ENCODE measurements around the gene GUCY1A2.

GUCY1A2 gene

DNA sequence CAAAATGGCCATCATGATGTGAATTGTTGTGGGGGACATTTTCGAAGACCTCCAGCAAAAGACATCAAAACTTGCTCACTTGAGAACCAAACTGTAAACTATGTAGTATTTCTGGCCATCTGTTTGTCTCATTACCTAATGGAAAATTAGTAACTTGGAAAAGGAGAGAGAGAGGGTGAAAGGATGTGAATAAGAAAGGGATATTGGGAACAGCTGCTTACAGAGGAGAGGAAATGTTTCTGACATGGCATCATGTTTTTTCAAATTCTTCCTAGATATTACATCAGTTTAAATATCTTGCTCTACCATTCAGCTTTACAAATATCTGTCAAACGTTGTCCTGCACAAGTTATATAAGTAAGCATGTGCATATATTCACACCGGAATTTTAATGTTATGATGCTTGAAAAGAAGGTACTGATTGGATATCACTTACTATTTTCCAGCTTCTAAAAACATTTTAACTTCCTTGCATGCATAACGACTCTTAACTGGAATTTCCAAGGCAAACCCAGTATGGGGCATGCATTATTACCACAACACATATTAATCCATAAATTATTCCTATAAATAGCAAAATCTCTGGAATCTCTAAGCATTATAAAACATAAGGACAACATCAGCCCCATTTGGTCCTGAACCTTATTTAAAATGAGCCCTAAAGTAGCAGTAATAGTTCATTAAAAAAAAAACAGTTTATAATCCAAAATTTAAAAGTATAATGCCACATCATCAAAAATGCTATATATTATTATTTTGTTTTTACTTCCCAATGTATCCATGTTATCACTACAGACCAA is 20.0 kb downstream of the GUCY1A2 start:
- no peak for DNase-seq

DNA sequence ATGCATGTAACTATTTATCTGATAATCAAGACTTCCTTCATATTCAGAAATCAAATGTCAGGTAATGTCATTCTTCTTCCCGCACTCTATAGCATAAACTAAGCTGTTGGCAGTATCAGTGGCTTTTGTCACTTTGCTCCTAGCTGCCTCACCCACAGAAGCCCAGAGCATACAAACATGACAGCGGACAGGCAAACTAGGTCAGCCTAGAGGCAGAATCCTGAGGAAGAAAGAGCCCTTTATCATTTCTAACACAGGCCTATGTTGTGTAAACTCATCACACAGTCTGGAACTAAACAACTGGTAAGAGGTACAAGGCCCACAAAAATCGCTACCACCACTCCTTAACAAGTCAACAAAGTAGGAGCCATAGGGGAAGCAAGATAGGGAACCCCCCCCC is 21.0 kb downstream of the GUCY1A2 start:
- no peak for DNase-seq

DNA sequence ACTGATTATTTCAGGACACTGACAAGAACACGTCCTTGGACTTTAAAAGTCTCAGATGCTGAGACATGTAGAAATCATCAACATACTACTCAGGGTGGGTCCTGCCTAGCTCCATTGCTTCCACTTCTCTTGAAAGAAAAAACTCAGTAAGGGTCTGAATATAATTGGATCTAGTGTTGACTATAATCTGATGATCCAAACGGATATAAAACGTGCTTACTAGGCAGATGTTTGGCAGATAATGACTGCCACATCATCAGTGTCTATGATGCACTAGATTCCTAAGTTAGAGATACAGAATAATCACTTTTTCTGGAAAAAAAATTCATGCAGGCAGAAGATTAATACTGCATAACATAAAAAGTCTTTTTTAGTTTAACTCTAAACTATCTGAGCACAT is 21.6 kb downstream of the GUCY1A2 start:
- no peak for DNase-seq

DNA sequence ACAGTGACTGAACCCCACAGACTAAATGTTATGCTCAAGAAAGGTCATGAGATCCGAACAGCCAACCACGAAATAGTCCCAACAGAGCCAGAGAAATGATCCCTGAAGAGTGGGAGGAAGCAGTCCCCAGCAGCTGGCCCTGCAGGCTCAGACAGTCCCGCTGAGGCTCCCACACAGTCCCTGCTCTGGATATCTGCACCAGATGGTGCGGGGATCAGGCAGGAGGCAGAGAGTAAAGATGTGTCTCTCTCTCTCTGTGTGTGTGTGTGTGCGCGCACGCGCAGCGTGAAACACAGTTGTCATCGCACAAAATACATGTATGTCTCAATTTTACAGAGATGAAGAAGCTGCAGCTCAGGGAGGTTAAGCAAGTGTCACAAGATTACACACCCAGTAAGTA is 27.9 kb downstream of the GUCY1A2 start:
- DNase-seq: no peak

DNA sequence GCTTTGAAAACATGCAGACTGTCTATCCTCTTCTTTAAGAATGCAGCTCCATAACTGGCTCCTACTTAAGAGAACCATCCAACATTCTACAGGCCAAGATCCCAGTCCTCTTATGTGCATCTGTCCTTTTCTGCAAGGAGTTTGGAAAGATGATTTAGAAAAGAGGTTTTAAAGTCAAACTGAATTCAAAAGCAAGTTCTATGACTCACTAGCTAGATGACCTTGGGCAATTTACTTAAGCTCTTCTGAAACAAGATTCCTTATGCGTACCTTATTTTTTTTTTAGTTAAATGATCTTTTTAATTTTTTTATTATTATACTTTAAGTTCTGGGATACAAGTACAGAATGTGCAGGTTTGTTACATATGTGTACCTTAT is 29.2 kb downstream of the GUCY1A2 start:
- no peak for DNase-seq

DNA sequence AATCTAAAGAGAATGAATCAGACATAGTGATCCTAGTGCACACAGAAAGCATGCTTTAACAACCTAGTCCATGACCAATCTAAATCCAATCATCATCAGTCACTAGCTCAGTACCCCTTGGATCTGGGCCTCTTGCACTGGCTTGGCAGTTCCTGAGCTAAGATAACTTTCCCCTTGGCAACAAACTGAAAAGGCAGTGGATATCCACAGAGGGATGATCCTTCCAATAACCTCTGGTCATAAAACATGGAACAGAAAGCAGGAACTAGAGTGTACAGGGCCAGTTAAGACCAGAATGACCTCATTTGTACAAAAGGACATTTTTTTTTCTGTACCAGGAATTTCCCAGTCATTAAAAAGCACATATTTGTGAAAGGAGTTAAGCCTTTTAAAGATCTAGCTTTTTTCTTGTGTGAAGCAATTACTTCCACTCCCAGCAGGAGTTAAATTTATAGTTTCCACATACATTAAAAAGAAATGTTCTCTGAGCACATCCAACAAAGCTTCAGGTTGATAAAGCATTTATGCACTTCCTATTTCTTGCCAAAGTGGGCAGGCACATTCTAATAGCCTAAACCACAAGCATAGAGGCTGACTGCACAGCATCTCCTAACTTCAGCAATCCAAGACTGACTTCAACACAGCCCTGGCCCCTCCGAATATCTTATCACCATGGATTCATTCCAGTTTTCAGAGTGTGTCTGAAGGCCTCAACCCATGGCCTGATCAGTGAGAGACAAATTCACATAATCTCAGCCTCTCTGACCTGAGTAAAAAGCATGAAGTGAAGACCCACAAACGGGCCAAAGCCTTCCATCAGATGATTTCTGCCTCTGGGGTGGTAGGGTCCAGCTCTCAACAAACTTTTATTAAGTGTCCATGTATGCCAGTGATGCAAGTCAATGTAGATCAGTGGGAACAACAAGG is 29.9 kb downstream of the GUCY1A2 start:
- DNase-seq: no peak

DNA sequence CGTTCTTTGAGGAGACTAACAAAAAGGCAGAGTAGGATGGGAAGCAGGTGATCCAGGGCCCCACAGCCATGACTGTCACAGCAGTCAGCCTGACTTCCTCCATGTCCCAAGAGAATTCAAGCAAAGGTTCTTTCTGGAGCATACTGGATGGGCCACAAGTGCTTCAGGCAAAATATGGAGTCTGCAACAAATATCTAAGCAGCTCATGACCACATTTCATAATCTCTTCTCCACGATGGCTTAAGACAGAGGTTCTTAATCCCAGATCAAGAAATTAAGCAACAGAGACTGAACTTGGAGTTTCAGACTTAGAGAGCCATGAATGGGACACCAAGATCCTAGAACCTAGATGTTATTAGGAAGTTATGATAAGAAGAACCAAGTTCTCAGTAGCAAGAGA is 31.6 kb downstream of the GUCY1A2 start:
- DNase-seq: no peak

DNA sequence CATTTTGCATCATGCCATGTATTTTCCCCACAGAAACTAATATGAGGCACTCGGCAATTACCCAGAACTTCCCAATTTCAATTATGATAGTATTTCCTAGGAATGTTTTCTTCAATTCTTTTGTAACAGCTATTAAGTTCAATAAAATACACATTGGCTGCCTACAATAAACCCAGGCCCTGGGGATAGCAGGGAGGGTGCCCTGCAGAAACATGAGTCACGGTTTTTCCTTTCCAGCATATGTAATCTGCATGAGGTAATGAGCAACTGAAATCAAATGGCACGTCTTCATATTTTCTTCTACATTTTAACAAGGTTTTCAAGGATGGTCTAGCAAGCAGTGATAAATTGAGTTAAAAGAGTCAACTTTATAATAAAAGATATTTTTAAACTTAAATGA is 32.0 kb downstream of the GUCY1A2 start:
- no peak for DNase-seq

DNA sequence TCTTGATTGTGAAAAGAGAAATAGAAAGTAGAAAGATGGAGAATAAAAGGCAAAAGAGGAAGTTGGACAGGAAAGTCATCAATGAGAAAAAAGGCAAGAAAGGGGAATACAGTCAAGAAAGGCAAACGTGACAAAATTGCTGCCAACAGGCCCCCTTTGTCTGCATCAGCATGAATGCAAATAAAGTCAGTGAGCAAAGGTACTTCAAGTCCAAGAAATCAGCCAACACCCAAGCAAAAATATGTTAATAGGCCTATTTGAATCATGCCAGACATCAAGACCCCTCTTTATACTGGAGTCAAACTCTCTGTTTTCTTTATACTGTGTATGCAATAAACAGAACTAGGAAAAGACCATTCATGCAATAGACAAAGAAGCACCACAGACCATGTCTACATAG is 34.3 kb downstream of the GUCY1A2 start:
- DNase-seq: no peak

DNA sequence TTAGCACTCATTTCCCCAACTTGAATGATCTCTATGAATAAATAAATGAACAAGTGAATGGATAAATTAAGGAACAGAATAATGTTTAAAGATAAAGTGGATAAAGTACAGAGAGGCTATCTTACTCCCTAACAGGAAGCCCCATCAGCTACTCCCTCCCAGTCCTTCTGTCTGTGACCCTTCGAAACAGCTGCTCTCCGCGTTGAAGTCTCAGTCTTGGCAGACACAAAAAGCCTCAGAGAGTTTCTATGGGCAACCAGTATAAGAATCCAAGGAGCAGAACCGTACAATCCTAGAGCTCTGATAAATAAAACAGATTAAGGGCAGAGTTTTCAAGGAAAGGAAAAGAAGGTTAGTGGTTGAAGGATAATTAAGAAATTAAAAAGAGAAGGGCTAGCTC is 35.0 kb downstream of the GUCY1A2 start:
- DNase-seq: no peak

DNA sequence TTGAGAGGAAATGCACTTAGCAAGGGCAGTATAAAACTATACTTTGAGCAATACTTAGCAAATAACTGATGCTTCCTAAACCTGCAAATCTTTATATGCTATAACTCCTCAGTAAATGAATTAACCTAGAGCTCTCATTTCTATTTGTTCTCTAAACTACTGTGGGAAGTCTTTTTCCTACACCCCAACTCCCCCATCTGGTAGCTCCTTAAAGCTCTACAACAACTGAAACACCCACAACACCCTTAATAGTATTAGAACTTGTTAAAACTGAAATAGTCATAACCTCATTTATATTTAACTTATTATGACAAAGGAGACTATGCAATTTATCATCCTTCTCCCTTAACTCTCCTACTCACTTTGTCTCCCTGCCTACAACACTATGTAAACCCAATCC is 43.4 kb downstream of the GUCY1A2 start:
- no peak for DNase-seq

DNA sequence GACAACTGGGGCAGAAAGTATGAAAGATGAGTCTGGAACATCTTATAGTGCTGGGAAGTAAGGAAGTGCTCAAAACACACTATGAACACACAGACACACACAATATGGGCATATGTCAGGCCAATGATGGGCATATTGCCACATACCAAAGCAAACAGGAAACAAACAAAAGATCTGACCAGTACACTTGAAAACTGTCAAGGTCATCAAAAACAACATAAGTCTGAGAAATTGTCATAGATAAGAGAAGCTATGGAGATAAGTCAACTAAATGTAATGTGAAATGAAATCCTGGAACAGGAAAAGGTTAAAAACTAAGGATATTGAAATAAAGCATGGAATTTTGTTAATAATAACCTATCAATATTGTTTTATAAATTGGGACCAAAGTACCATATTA is 46.4 kb downstream of the GUCY1A2 start:
- DNase-seq: no peak

DNA sequence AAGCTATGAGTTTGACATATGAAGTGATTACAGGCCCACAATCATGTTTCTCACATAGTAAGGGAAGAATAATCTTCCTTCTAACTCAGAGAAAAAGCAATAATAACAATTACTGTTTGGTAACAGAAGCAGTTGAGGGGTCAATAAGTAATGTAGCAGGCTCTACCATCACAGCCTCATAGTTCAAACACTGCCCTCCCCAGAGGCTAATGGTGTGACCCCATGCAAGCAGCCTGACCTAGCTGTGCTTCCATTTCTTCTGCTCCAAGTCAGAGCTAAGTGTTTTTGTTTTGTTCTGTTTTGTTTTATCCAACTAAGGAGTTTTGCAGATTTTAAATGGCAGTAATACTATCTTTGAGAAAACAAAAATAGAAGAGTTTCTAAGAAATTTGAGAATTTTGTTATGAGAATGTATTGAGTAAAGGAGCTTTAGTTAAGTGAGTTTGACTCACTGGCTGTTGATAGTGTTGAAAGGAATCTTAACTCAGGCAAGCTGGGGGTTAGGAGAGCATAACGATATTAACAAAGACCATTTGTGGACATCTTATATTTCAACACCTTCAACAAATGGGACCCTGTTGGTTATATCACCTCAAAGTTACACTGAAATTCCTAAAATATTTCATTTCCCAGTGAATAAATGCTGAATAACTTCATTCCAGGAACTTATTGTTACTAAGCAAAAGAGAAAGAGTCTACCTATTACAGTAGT is 48.5 kb downstream of the GUCY1A2 start:
- no peak for DNase-seq

DNA sequence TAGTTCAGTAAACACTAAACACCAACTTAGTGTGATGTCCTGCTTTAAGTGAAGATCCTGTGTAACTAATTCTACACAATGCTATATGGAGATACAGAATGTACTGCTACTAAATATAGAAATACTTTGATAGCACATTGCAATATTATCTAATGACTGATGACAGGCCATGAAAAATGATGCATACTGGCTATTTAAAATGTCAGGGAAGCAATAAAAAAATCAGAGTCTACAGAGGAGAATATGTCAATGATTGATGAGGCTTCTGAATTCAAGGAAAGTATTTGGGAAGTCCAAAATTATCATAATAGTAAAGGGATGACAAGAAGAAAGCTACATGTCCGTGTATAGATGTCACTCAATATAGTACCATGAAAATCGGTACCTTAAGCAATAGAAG is 55.3 kb downstream of the GUCY1A2 start:
- DNase-seq: no peak

DNA sequence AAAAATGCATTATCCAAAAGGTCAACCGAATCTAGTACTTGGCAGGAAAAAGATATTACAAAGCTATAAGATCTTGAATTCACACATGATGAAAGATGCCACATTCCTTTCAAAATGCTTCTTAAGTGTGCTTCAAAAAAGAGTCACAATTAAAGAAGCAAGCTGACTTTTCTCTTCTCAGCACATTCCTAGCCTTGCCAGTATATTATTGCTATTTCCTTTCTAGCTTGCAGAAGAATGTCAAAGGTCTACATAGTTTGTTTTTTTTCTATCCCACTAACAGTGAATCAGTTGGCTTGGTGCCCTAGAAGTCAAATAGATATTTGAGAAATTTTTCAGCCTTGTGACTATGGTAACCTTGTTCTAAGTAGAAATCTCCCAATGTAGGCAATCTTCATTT is 56.8 kb downstream of the GUCY1A2 start:
- no peak for DNase-seq

DNA sequence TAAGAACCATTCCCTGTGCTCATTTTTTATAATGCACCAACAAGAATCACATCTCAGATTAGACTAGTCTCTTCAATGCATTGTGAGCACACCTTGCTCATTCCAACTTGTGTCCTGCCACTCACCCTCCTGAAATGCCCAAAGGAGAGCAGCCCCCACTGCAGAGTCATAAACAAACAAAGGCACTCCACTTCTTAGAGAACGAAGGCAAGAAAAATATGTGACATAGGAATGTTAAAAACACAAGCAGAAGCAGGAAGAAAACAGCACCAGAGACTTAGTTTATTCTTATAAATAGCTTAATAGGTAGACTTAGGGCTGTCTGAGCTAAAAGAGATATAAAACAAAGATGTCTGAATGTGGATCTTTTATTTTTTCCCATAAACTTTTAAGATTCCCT is 57.2 kb downstream of the GUCY1A2 start:
- no peak for DNase-seq

DNA sequence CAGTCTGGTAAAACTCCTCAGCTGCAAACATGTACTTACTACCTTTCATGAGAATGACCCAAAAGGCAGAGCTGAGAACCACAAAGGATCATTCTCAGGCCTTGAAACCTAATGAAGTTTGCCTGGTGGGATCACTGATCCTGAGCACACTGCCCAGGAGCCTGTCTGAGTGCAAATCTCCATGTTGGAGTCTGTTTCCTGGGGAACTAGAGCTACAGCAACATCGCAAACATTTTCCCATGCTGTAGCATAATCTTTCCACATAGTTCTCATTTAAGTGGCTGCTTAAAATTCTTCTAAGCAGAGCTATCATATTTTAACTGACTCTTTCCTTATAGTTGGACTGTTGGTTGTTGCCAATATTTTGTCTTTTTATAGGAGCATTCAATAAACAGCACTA is 58.5 kb downstream of the GUCY1A2 start:
- no peak for DNase-seq

DNA sequence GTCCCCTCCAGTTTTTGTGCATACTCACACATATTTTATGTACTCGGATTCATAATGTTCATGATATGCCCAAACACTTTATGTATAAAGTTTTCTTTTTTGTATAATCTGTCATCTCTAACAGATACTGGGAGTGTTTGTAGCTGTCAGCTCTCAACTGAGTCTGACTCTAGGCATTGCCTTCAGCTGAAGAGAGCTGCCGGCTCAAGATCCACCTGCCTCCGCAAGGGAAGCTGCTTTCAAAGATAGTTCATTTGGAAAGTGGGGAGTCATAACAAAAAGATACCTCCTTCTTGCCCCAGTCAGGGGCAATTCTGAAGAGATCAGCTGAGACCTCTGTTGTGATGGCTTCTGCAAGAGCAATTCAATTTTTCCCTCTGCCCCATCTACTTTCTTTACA is 58.9 kb downstream of the GUCY1A2 start:
- DNase-seq: no peak

DNA sequence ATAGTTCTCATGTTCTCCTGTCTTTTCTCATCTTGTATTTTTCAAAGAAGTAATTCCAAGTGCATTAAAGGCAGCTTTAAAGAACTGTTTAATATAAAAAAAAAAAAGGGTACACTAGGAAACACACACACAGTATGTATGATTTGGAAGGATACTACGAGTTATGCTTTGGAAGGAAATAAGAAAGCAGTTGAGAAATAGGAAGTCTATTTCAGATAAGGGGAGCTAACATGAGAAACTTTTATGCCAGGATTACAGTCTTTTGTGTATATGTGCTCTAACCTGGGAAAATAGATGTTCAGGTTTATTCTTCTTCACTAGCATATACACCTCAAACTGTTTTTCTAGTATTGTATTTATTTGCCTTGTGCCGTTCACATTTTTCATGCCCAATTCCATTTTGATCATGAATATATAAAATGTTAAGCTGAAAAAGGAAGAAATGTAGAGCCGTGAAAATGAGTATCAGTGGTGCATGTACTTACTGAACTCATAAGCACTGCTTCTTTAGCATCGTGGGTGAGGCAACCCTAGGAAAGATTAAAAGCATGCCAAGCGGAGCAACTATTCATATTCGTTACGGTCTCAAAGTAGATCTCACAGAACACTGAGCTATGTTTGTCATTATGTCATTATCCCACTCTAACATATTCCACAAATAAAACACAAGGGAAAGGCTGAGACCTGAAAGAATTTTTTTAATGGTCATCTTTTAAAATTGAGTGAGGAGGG is 59.6 kb downstream of the GUCY1A2 start:
- no peak for DNase-seq

DNA sequence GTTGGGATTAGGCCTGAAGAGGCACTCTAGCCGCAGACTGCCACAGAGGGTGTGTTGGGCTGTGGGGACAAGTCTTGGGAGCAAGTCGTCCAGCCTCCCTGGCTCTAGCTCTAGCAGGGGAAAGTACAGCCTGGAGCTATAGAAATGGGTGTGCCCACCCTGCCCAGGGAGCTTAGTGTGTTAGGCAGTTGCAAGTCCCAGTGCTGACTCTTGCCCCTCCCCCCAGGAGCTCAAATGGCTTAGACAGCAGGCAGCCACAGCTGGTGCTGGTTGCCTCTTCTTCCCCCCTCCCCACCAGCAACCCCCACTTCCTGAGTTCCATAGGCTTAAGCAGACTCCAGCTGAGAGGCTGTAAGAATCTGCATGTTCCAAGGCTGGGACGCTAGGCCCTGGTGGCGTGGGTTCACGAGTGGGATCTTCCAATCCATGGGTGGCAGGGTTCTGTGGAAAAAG is 61.2 kb downstream of the GUCY1A2 start:
- DNase-seq: no peak

DNA sequence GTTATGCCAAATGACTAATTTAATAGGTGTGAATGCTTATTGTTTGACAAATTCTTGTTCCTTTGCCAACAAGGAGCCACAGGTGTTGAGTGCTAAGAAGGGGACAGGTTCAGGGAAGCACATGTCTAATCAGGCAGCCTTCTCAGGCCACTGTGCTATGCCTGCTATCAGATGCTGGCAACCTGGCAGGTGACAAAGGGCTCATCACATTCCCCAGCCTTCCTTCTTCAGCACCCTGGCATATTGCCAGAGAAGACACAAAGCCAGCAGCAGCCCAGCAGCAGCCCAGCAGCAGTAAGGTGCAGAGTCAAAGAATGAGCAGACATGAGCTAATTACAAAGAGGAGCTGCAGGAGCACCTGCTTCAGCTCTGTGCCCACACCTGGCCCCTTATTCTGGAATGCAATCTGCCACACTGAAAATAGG is 68.2 kb downstream of the GUCY1A2 start:
- no peak for DNase-seq

DNA sequence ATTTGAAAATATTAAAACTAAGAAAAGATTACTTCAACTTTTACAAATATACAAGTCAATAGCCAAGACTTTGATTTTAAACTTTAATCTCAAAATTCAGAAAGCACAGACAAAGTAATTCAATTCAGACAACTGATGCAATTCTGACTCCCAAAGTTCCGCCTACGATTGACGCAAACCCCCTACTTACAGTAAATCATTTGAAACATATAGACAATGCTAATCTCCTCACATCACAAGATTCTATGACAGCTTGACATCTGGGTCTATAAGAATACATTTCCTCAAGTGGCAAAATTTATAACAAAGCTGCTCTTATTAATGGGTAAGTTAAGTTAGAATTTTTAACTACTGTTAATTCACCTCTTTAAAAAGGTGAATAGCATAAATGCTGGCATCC is 75.2 kb downstream of the GUCY1A2 start:
- DNase-seq: no peak

DNA sequence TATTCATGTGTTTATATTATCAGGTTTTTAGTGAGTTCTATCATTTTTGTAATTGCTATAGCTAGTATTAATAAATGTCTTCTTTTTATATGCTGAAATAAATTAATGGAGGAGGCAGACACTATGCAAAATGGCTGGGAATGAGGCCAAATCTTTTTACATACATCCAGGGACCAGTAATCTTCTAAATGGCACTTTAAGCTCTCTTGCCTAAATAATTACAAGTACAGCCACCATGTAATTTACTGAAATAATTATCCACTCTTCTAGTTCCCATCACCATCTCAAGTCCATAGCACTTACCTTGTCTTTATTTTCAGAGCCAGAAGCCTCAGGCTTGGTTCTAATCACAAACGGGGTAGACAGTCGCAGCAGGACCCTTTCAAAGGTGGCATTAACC is 79.1 kb downstream of the GUCY1A2 start:
- no peak for DNase-seq

All from CD4-positive, alpha-beta T cell treated with Interleukin-12 subunit alpha and Interleukin-12 subunit beta, for 1 hour (primary cell).